HEK293 (cell line): ENCODE results near the gene SH2B3.

Experiments
- CTCF ChIP-seq: fragments of 450-650 bp; formaldehyde crosslinking; IDR thresholded peaks from 2 replicates; pipeline ENCODE4 v1.5.1; 2016; ENCODE audit warnings: missing biosample characterization, missing genetic modification characterization
- PRDM2 ChIP-seq: fragments of 450-650 bp; formaldehyde crosslinking; IDR thresholded peaks from 2 replicates; pipeline ENCODE4 v1.5.1; 2016; ENCODE audit warnings: missing biosample characterization, missing genetic modification characterization, borderline replicate concordance
- ZBTB21 ChIP-seq: fragments of 450-650 bp; formaldehyde crosslinking; IDR thresholded peaks from 2 replicates; pipeline ENCODE4 v1.5.1; 2017; ENCODE audit warnings: missing biosample characterization, missing genetic modification characterization
- ZBTB49 ChIP-seq: fragments of 450-650 bp; formaldehyde crosslinking; IDR thresholded peaks from 2 replicates; pipeline ENCODE4 v1.5.1; 2016; ENCODE audit warnings: missing biosample characterization, missing genetic modification characterization, low read depth
- TF ChIP-seq, protein P1 (sequence below): fragments of 450-650 bp; formaldehyde crosslinking; IDR thresholded peaks from 2 replicates; pipeline ENCODE4 v1.5.1; 2016; ENCODE audit warnings: missing biosample characterization, missing genetic modification characterization
- TF ChIP-seq, protein P2 (sequence below): fragments of 450-650 bp; formaldehyde crosslinking; IDR thresholded peaks from 2 replicates; pipeline ENCODE4 v1.5.1; 2016; ENCODE audit warnings: missing biosample characterization, missing genetic modification characterization

GRCh38 chr12:111430433-111431353, 25.0 kb downstream of the SH2B3 start:
- TF ChIP-seq PRDM2 (tag by site-specific recombination) (no peak), ZBTB21 (tag by site-specific recombination) (no peak), CTCF (tag by site-specific recombination) (no peak), ZBTB49 (tag by site-specific recombination) (no peak)
- TF ChIP-seq, protein P1, sequence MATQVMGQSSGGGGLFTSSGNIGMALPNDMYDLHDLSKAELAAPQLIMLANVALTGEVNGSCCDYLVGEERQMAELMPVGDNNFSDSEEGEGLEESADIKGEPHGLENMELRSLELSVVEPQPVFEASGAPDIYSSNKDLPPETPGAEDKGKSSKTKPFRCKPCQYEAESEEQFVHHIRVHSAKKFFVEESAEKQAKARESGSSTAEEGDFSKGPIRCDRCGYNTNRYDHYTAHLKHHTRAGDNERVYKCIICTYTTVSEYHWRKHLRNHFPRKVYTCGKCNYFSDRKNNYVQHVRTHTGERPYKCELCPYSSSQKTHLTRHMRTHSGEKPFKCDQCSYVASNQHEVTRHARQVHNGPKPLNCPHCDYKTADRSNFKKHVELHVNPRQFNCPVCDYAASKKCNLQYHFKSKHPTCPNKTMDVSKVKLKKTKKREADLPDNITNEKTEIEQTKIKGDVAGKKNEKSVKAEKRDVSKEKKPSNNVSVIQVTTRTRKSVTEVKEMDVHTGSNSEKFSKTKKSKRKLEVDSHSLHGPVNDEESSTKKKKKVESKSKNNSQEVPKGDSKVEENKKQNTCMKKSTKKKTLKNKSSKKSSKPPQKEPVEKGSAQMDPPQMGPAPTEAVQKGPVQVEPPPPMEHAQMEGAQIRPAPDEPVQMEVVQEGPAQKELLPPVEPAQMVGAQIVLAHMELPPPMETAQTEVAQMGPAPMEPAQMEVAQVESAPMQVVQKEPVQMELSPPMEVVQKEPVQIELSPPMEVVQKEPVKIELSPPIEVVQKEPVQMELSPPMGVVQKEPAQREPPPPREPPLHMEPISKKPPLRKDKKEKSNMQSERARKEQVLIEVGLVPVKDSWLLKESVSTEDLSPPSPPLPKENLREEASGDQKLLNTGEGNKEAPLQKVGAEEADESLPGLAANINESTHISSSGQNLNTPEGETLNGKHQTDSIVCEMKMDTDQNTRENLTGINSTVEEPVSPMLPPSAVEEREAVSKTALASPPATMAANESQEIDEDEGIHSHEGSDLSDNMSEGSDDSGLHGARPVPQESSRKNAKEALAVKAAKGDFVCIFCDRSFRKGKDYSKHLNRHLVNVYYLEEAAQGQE = no peak
- TF ChIP-seq, protein P2, sequence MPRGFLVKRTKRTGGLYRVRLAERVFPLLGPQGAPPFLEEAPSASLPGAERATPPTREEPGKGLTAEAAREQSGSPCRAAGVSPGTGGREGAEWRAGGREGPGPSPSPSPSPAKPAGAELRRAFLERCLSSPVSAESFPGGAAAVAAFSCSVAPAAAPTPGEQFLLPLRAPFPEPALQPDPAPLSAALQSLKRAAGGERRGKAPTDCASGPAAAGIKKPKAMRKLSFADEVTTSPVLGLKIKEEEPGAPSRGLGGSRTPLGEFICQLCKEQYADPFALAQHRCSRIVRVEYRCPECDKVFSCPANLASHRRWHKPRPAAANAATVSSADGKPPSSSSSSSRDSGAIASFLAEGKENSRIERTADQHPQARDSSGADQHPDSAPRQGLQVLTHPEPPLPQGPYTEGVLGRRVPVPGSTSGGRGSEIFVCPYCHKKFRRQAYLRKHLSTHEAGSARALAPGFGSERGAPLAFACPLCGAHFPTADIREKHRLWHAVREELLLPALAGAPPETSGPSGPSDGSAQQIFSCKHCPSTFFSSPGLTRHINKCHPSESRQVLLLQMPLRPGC (tag by site-specific recombination) = no peak
